Neuronal stem cell (in vitro differentiated cells): ENCODE data around the gene IFT22.
"Not testable (repeated sequence)": the region's sequence is repeated elsewhere in the genome, so short reads cannot be mapped to it uniquely, and the experiment has no call there.

Source experiments
- DNase-seq: peaks from one replicate; pipeline ENCODE4 v3.0.0-alpha.2; 2013; ENCODE audit warnings: low spot score
- H2AFZ ChIP-seq: one replicate; pipeline ENCODE4 v1.6.1; 2013; ENCODE audit warnings: mild to moderate bottlenecking, low read length, inconsistent platforms
- H2AK5ac ChIP-seq: 2 replicates; pipeline ENCODE4 v1.6.1; 2013; ENCODE audit warnings: low read depth, mild to moderate bottlenecking, inconsistent platforms, low read length, moderate library complexity, mixed read lengths
- H2BK120ac ChIP-seq: 2 replicates; pipeline ENCODE4 v1.6.1; 2013; ENCODE audit warnings: low read depth, mild to moderate bottlenecking, inconsistent platforms, low read length, moderate library complexity, mixed read lengths
- H2BK12ac ChIP-seq: one replicate; pipeline ENCODE4 v1.6.1; 2013; ENCODE audit warnings: low read length, inconsistent platforms
- H2BK15ac ChIP-seq: 2 replicates; pipeline ENCODE4 v1.6.1; 2013; ENCODE audit warnings: mild to moderate bottlenecking, low read length, inconsistent platforms, mixed read lengths
- H2BK5ac ChIP-seq: one replicate; pipeline ENCODE4 v1.6.1; 2013; ENCODE audit warnings: inconsistent platforms, mild to moderate bottlenecking, low read length, moderate library complexity
- H3K14ac ChIP-seq: one replicate; pipeline ENCODE4 v1.6.1; 2013; ENCODE audit warnings: low read length, inconsistent platforms
- H3K18ac ChIP-seq: 2 replicates; pipeline ENCODE4 v1.6.1; 2013; ENCODE audit warnings: low read length, inconsistent platforms
- H3K23ac ChIP-seq: 2 replicates; pipeline ENCODE4 v1.6.1; 2013; ENCODE audit warnings: low read depth, mild to moderate bottlenecking, mixed read lengths, low read length, inconsistent platforms; ENCODE audit not compliant: poor library complexity
- H3K27ac ChIP-seq: replicated peaks from 3 replicates; pipeline ENCODE4 v1.5.1; 2013; ENCODE audit warnings: low read length, inconsistent platforms
- H3K27me3 ChIP-seq, 3 experiments: 2 replicates each; pipeline ENCODE4 v1.6.1; 2013; ENCODE audit warnings: low read length in 3 of 3, mild to moderate bottlenecking in 2 of 3, inconsistent platforms in 1 of 3, low read depth in 1 of 3, mixed read lengths in 1 of 3, moderate library complexity in 1 of 3; ENCODE audit not compliant: control insufficient read depth in 3 of 3, insufficient read depth in 3 of 3
- H3K36me3 ChIP-seq, 2 donors: replicated peaks in 1 of 2; 2 replicates each; pipeline ENCODE4 v1.6.1; 2013; ENCODE audit warnings: low read length in 2 of 2; ENCODE audit not compliant: control insufficient read depth in 2 of 2, insufficient read depth in 2 of 2
- H3K4ac ChIP-seq: 2 replicates; pipeline ENCODE4 v1.6.1; 2013; ENCODE audit warnings: inconsistent platforms, mild to moderate bottlenecking, low read length, moderate library complexity
- H3K4me1 ChIP-seq, 2 donors: 1 replicate in 1 of 2; 2 replicates in 1 of 2; pipeline ENCODE4 v1.6.1; 2013; ENCODE audit warnings: low read length in 2 of 2, low read depth in 1 of 2; ENCODE audit not compliant: control insufficient read depth in 2 of 2, insufficient read depth in 1 of 2
- H3K4me2 ChIP-seq: one replicate; pipeline ENCODE4 v1.6.1; 2013; ENCODE audit warnings: mild to moderate bottlenecking, low read length, inconsistent platforms; ENCODE audit not compliant: insufficient read depth, poor library complexity, severe bottlenecking
- H3K4me3 ChIP-seq, 2 donors: 2 replicates each; pipeline ENCODE4 v1.5.1; 2013; ENCODE audit warnings: low read length in 2 of 2, mild to moderate bottlenecking in 2 of 2, inconsistent platforms in 1 of 2, moderate library complexity in 1 of 2
- H3K79me1 ChIP-seq: one replicate; pipeline ENCODE4 v1.6.1; 2013; ENCODE audit warnings: low read depth, mild to moderate bottlenecking, inconsistent platforms, low read length, moderate library complexity
- H3K9ac ChIP-seq: one replicate; pipeline ENCODE4 v1.6.1; 2013; ENCODE audit warnings: mild to moderate bottlenecking, low read depth, low read length, inconsistent platforms; ENCODE audit not compliant: poor library complexity
- H3K9me3 ChIP-seq, 2 donors: replicated peaks in 1 of 2; 2 replicates each; pipeline versions ENCODE3 to v1.6.1; 2013; ENCODE audit warnings: low read length in 2 of 2, mild to moderate bottlenecking in 2 of 2, inconsistent platforms in 1 of 2, low read depth in 1 of 2, mixed read lengths in 1 of 2, moderate library complexity in 1 of 2; ENCODE audit not compliant: control insufficient read depth in 2 of 2, insufficient read depth in 1 of 2
- H4K8ac ChIP-seq: one replicate; pipeline ENCODE4 v1.6.1; 2013; ENCODE audit warnings: low read depth, mild to moderate bottlenecking, inconsistent platforms, low read length, moderate library complexity
- H4K91ac ChIP-seq: one replicate; pipeline ENCODE4 v1.6.1; 2013; ENCODE audit warnings: low read length, low read depth, mild to moderate bottlenecking, inconsistent platforms; ENCODE audit not compliant: poor library complexity
- WGBS, 2 donors: extraction: QIAGEN DNeasy Blood & Tissue Kit; methylation state at CpG; one replicate each; pipeline ENCODE4 v1.1.7; 2013; ENCODE audit warnings: missing lambda C conversion rate in 2 of 2, mixed read lengths in 1 of 2; ENCODE audit not compliant: insufficient read length in 2 of 2, insufficient replicate concordance in 1 of 2; ENCODE audit errors: extremely low coverage in 2 of 2; 5-methylcytosine and 5-hydroxymethylcytosine counted together

The IFT22 gene

DNA sequence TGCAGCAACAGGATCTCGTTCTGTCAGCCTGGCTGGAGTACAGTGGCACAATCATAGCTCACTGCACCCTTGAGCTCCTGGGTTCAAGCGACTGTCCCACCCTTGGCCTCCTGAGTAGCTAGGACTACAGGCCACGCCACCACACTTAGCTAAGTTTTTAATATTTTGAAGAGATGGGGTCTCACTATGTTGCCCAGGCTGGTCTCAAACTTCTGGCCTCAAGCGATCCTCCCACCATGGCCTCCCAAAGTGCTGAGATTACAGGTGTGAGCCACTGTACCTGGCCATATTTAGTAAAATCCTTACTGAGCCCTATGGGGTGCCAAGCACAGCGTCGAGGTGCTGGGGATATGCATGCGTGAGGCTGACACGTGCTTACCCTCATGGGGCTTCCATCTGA lies 40.7 kb downstream of the IFT22 start:
- not testable (repeated sequence) for DNase-seq, H3K79me1 ChIP-seq, H4K91ac ChIP-seq, H2BK15ac ChIP-seq, H3K9me3 ChIP-seq, H2BK120ac ChIP-seq, H2BK12ac ChIP-seq, H2BK5ac ChIP-seq, H3K14ac ChIP-seq, H2AFZ ChIP-seq, H3K4me3 ChIP-seq, H3K27ac ChIP-seq, H3K23ac ChIP-seq, H3K4ac ChIP-seq, H4K8ac ChIP-seq, H3K36me3 ChIP-seq, H3K18ac ChIP-seq, H3K27me3 ChIP-seq, H2AK5ac ChIP-seq, H3K9ac ChIP-seq, H3K4me1 ChIP-seq, H3K4me2 ChIP-seq
- no CpG with 5 or more reads among the region's 8 CpGs for WGBS, 2 donors

DNA sequence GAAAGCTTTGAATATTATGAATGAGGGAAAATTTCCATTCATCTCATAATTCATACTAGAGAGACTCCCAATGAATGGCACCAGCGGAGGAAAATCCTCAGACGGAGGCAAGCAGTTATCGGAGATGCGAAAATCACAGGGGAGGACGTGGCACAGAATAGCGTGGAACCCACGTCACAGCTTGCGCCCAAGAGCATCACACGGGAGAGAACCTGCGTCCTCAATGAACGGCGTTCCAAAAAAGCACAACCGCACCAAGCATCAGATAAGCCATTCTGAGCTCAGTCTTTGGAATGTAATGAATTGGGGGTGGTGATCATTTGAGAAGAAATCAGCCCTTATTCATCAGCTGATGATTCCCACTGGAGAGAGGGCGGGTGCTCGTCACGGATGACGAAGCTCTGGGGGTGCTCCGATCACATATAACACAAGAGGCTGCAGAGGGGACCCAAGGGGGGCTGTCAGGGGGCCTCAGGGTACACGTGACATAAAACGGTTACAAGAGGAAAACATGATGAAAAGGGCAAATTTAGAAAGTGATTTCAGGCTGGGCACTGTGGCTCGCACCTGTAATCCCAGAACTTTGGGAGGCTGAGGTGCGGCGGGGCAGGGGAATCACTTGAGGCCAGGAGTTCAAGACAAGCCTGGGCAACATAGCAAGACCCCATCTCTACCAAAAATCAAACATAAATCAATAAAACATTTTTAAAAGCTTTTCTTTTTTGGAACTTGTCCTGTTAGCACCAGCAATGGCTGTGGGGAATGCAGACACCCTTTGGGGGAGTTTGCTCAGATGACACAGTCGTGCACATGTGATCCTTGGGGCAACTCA lies 42.9 kb downstream of the IFT22 start:
- Histone ChIP-seq H2BK15ac (no peak overlapping the region), H4K8ac (no peak overlapping the region), H2AK5ac (no peak overlapping the region), H3K23ac (no peak overlapping the region), H3K4me2 (no peak overlapping the region), H3K27ac (no peak overlapping the region), H3K79me1 (no peaks in the 10 kb centered on the region), H2AFZ (no peak overlapping the region), H3K18ac (no peak overlapping the region), H2BK120ac (no peak overlapping the region), H3K4ac (no peak overlapping the region), H3K9me3 (no peaks in the 10 kb centered on the region), H3K27me3 (peaks cover 0 to 2% (median 0%) of the 10 kb centered on the region in 3 experiments), H3K4me1 (peaks cover 0 to 3% of the 10 kb centered on the region in 2 donors), H4K91ac (no peak overlapping the region), H3K9ac (no peak overlapping the region), H2BK12ac (no peak overlapping the region), H3K14ac (no peak overlapping the region), H2BK5ac (no peak overlapping the region), H3K36me3 (no peaks in the 10 kb centered on the region), H3K4me3 (no peak overlapping the region)
- DNase-seq = no peak
- WGBS, 2 donors = no CpG with 5 or more reads among the region's 24 CpGs

DNA sequence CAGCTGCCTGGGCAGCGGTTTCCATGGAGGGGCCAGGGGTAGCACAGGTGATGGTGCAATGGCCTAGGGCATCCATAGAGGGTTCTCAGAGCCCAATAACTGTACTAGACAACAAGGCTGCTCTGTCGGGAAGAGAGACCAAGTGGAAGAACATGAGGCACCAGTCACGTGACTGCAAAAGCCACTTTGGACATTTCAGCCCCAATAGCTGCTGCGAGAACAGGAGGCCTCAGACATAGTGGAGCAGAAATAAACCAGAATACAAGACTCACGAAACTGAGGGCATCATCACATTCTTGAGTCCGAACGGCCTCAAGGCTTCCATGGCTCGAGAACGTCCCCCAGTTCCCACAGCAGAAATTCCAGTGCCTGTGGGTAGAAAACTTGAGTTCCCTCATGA lies 44.5 kb downstream of the IFT22 start:
- WGBS, 2 donors = no CpG with 5 or more reads among the region's 9 CpGs
- peak overlapping the region; percentile 2 for H2AK5ac ChIP-seq
- no peak overlapping the region for H3K4ac ChIP-seq
- H3K36me3 ChIP-seq = no peaks in the 10 kb centered on the region
- H2BK15ac ChIP-seq = no peak overlapping the region
- no peak overlapping the region for H3K4me3 ChIP-seq
- H3K23ac ChIP-seq = no peak overlapping the region
- no peak overlapping the region for H2BK5ac ChIP-seq
- no peak overlapping the region for H2BK12ac ChIP-seq
- H4K8ac ChIP-seq = no peak overlapping the region
- no peaks in the 10 kb centered on the region for H3K79me1 ChIP-seq
- H3K4me2 ChIP-seq = no peak overlapping the region
- H2AFZ ChIP-seq = no peak overlapping the region
- DNase-seq = no peak
- no peak overlapping the region for H3K27ac ChIP-seq
- no peak overlapping the region for H3K14ac ChIP-seq
- H3K9me3 ChIP-seq = no peaks in the 10 kb centered on the region
- peaks cover 7 to 8% of the 10 kb centered on the region in 2 donors for H3K4me1 ChIP-seq
- H4K91ac ChIP-seq = no peak overlapping the region
- H2BK120ac ChIP-seq = no peak overlapping the region
- peak overlapping the region; percentile 60 for H3K18ac ChIP-seq
- peaks cover 0 to 2% (median 0%) of the 10 kb centered on the region in 3 experiments for H3K27me3 ChIP-seq
- no peak overlapping the region for H3K9ac ChIP-seq

DNA sequence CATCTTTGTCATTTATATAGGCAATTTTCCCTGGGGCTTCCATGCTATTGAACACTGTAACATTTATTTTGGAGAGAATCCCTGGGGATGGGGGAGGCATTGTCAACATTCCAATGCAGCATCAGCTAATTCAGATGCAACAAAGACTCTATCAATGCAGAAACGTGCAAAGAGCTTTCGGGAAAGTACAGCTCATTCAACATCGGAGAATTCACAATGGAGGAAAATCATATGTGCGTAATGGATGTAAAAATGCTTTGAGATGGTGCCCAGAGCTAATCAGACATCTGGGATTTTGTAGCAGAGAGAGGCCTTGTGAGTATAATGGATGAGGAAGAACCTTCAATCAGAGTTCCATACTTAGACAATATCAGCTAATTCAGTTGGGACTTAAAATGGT lies 48.4 kb downstream of the IFT22 start:
- Histone ChIP-seq H2BK5ac (no peak overlapping the region), H3K4ac (no peak overlapping the region), H2BK120ac (no peak overlapping the region), H2AFZ (peak overlapping the region; percentile 11), H2BK15ac (no peak overlapping the region), H3K4me2 (no peak overlapping the region), H4K8ac (no peak overlapping the region), H2BK12ac (no peak overlapping the region), H3K79me1 (no peaks in the 10 kb centered on the region), H3K27me3 (peaks cover 0 to 2% (median 0%) of the 10 kb centered on the region in 3 experiments), H3K4me3 (no peak overlapping the region), H2AK5ac (no peak overlapping the region), H3K4me1 (peaks cover 7 to 8% of the 10 kb centered on the region in 2 donors), H3K27ac (no peak overlapping the region), H3K18ac (no peak overlapping the region), H4K91ac (no peak overlapping the region), H3K14ac (no peak overlapping the region), H3K36me3 (no peaks in the 10 kb centered on the region), H3K23ac (no peak overlapping the region), H3K9me3 (no peaks in the 10 kb centered on the region), H3K9ac (no peak overlapping the region)
- WGBS, 2 donors = no CpG with 5 or more reads among the region's 4 CpGs
- no peak for DNase-seq
